GM23338 (cell line): ENCODE results near the gene MCTP1. TPM values are rescaled to one million over a fixed set of nuclear protein-coding genes. Genes with fewer than 3 reads are reported as not detected.

ENCODE experiments used
- ATAC-seq: fragments of 200-7000 bp; cut with Tn5 transposase; 3 replicates; pipeline ENCODE4 v1.9.1; 2020
- DNase-seq: peaks from one replicate; pipeline ENCODE4 v3.0.0-alpha.2; 2015; ENCODE audit warnings: low spot score
- H2AFZ ChIP-seq: fragments of 200-600 bp; sonication (generic); 2 replicates; pipeline ENCODE4 v1.8.0; 2016; ENCODE audit warnings: antibody characterized with exemption, mild to moderate bottlenecking, moderate library complexity
- H3F3A ChIP-seq: fragments of 200-600 bp; sonication (generic); replicated peaks from 2 replicates; pipeline ENCODE4 v1.8.0; 2017; ENCODE audit warnings: antibody characterized with exemption, mixed run types, low read depth
- H3K27ac ChIP-seq: fragments of 200-600 bp; sonication (generic); 2 replicates; pipeline ENCODE4 v1.6.1; 2016; ENCODE audit warnings: low read depth
- H3K27me3 ChIP-seq: fragments of 200-600 bp; sonication (generic); 2 replicates; pipeline ENCODE4 v1.8.0; 2016; ENCODE audit warnings: mild to moderate bottlenecking, mixed run types, moderate library complexity; ENCODE audit not compliant: insufficient read depth
- H3K36me3 ChIP-seq: fragments of 200-600 bp; sonication (generic); 2 replicates; pipeline ENCODE4 v1.8.0; 2016; ENCODE audit warnings: mild to moderate bottlenecking; ENCODE audit not compliant: insufficient read depth
- H3K4me1 ChIP-seq: fragments of 200-600 bp; sonication (generic); 2 replicates; pipeline ENCODE4 v1.8.0; 2016; ENCODE audit warnings: mild to moderate bottlenecking, moderate library complexity; ENCODE audit not compliant: insufficient read depth
- H3K4me2 ChIP-seq: fragments of 200-600 bp; sonication (generic); 2 replicates; pipeline ENCODE4 v1.7.1; 2017; ENCODE audit warnings: mixed run types
- H3K4me3 ChIP-seq: fragments of 200-600 bp; sonication (generic); 2 replicates; pipeline ENCODE4 v1.6.1; 2016; ENCODE audit warnings: mixed run types
- H3K79me2 ChIP-seq: fragments of 200-600 bp; sonication (generic); replicated peaks from 2 replicates; pipeline ENCODE4 v1.8.0; 2017; ENCODE audit warnings: mild to moderate bottlenecking; ENCODE audit not compliant: insufficient read depth
- H3K9me2 ChIP-seq: fragments of 200-600 bp; sonication (generic); 2 replicates; pipeline ENCODE4 v1.8.0; 2017; ENCODE audit not compliant: insufficient read depth
- H4K20me1 ChIP-seq: fragments of 200-600 bp; sonication (generic); replicated peaks from 2 replicates; pipeline ENCODE4 v1.8.0; 2017; ENCODE audit warnings: mild to moderate bottlenecking; ENCODE audit not compliant: insufficient read depth
- H3K27ac Mint-ChIP-seq: 2 replicates; pipeline ENCODE4 v1.8.0; 2020; ENCODE audit warnings: inconsistent platforms, mild to moderate bottlenecking, moderate library complexity, mixed read lengths
- H3K27me3 Mint-ChIP-seq: 3 replicates; pipeline ENCODE4 v1.8.0; 2022; ENCODE audit warnings: low read depth, mild to moderate bottlenecking, moderate library complexity, mixed read lengths, inconsistent platforms; ENCODE audit not compliant: insufficient read depth, poor library complexity
- H3K36me3 Mint-ChIP-seq: 3 replicates; pipeline ENCODE4 v1.8.0; 2021; ENCODE audit warnings: low read depth, mild to moderate bottlenecking, inconsistent platforms, moderate library complexity, mixed read lengths
- H3K4me1 Mint-ChIP-seq: 3 replicates; pipeline ENCODE4 v1.8.0; 2020; ENCODE audit warnings: mild to moderate bottlenecking, inconsistent platforms, mixed read lengths
- H3K4me3 Mint-ChIP-seq: 3 replicates; pipeline ENCODE4 v1.8.0; 2021; ENCODE audit warnings: moderate library complexity, mild to moderate bottlenecking, inconsistent platforms, mixed read lengths
- H3K9me3 Mint-ChIP-seq: 3 replicates; pipeline ENCODE4 v1.8.0; 2020; ENCODE audit warnings: moderate library complexity, mild to moderate bottlenecking, inconsistent platforms, mixed read lengths
- CREB1 ChIP-seq: fragments of 250-450 bp; sonication (Bioruptor Pico); IDR thresholded peaks from 2 replicates; pipeline ENCODE4 v1.5.0; 2020; ENCODE audit warnings: low read depth, mild to moderate bottlenecking, moderate library complexity
- CTCF ChIP-seq, 2 experiments: fragments of 200-600 bp in 1 of 2; sonication (generic) in 1 of 2; conservative IDR thresholded peaks; 2 replicates each; pipeline versions ENCODE4 v1.5.1 to v1.6.1; 2016 to 2017; ENCODE audit warnings: antibody characterized with exemption in 2 of 2, low read depth in 2 of 2, mild to moderate bottlenecking in 2 of 2, moderate library complexity in 1 of 2
- EZH2 ChIP-seq: fragments of 200-600 bp; sonication (generic); IDR thresholded peaks from one replicate; pipeline ENCODE4 v1.8.0; 2017; ENCODE audit warnings: antibody characterized with exemption, mild to moderate bottlenecking, low read depth; ENCODE audit not compliant: unreplicated experiment
- EZH2phosphoT487 ChIP-seq: fragments of 200-600 bp; sonication (generic); IDR thresholded peaks from one replicate; pipeline ENCODE4 v1.8.1; 2018; ENCODE audit warnings: antibody characterized with exemption; ENCODE audit not compliant: unreplicated experiment
- JUNB ChIP-seq: IDR thresholded peaks from one replicate; pipeline ENCODE4 v1.6.1; 2016; ENCODE audit warnings: antibody characterized with exemption; ENCODE audit not compliant: unreplicated experiment
- NANOG ChIP-seq: IDR thresholded peaks from 2 replicates; pipeline ENCODE4 v1.6.1; 2016; ENCODE audit warnings: antibody characterized with exemption, borderline replicate concordance
- POLR2AphosphoS5 ChIP-seq: IDR thresholded peaks from 2 replicates; pipeline ENCODE4 v1.6.1; 2016; ENCODE audit warnings: antibody characterized with exemption, low read depth
- REST ChIP-seq: IDR thresholded peaks from one replicate; pipeline ENCODE4 v1.6.1; 2018; ENCODE audit warnings: antibody characterized with exemption; ENCODE audit not compliant: unreplicated experiment
- STAT1 ChIP-seq: IDR thresholded peaks from one replicate; pipeline ENCODE4 v1.6.1; 2016; ENCODE audit warnings: antibody characterized with exemption; ENCODE audit not compliant: unreplicated experiment
- ZNF114 ChIP-seq: fragments of 250-450 bp; sonication (Bioruptor Pico); IDR thresholded peaks from 2 replicates; pipeline ENCODE4 v1.5.0; 2020; ENCODE audit warnings: mild to moderate bottlenecking, moderate library complexity
- ZNF331 ChIP-seq: fragments of 250-450 bp; sonication (Bioruptor Pico); IDR thresholded peaks from 2 replicates; pipeline ENCODE4 v1.5.0; 2020; ENCODE audit warnings: low read depth, mild to moderate bottlenecking, moderate library complexity
- polyA plus RNA-seq: library from polyadenylated mRNA; unstranded; fragments of >200 nt; fragmentation: Nextera tagmentation; extraction: Ambion mirVana; gene quantifications from 2 replicates; pipeline ENCODE4 v1.2.1, GENCODE V29; 2016
- total RNA-seq: library from RNA; depleted of rRNA; stranded (reverse); fragments of >200 nt; shearing (Covaris generic); gene quantifications from 2 replicates; pipeline ENCODE4 v1.2.3, GENCODE V29; 2014

MCTP1 gene
- total and polyA plus RNA-seq, 2 experiments from 2014 or later: 3.7 to 4.2 TPM

GRCh38 chr5:95066048-95066447 lies 218.8 kb downstream of the MCTP1 start:
- H3K27me3 Mint-ChIP-seq: peaks cover 2% of the 10 kb centered on the region

GRCh38 chr5:95063492-95063891 lies 221.4 kb downstream of the MCTP1 start:
- peak; percentile 65 for ATAC-seq
- no peaks in the 10 kb centered on the region for H3K27me3 Mint-ChIP-seq
- no peaks in the 10 kb centered on the region for H3K9me3 Mint-ChIP-seq
- H3K27ac Mint-ChIP-seq: no peak overlapping the region
- no peak for DNase-seq
- no peak overlapping the region for H3K27ac ChIP-seq
- no peak overlapping the region for H2AFZ ChIP-seq
- H3K79me2 ChIP-seq: no peaks in the 10 kb centered on the region
- no peaks in the 10 kb centered on the region for H3K36me3 ChIP-seq
- H3K27me3 ChIP-seq: no peaks in the 10 kb centered on the region
- H3F3A ChIP-seq: no peaks in the 10 kb centered on the region
- H3K4me1 ChIP-seq: no peaks in the 10 kb centered on the region
- H3K4me1 Mint-ChIP-seq: peaks cover under 1% of the 10 kb centered on the region
- TF ChIP-seq POLR2AphosphoS5 (no peak), CTCF (conservative IDR thresholded peaks at IDR 0.05; ENCODE audit: low read depth in 2 of 2) (no peak)
- no peak overlapping the region for H3K4me2 ChIP-seq
- no peaks in the 10 kb centered on the region for H4K20me1 ChIP-seq
- H3K9me2 ChIP-seq: no peaks in the 10 kb centered on the region
- no peak overlapping the region for H3K4me3 ChIP-seq
- H3K36me3 Mint-ChIP-seq: no peaks in the 10 kb centered on the region
- H3K4me3 Mint-ChIP-seq: no peak overlapping the region

More at GRCh38 chr5:95066048-95066447, 218.8 kb downstream of the MCTP1 start:
- Histone ChIP-seq H3F3A (no peaks in the 10 kb centered on the region), H3K27me3 (no peaks in the 10 kb centered on the region), H4K20me1 (no peaks in the 10 kb centered on the region), H3K9me2 (no peaks in the 10 kb centered on the region), H3K36me3 (no peaks in the 10 kb centered on the region), H3K27ac (no peak overlapping the region), H2AFZ (no peak overlapping the region), H3K4me3 (no peak overlapping the region), H3K4me1 (no peaks in the 10 kb centered on the region), H3K79me2 (no peaks in the 10 kb centered on the region), H3K4me2 (no peak overlapping the region)
- no peak overlapping the region for H3K27ac Mint-ChIP-seq
- H3K4me1 Mint-ChIP-seq: peaks cover 7% of the 10 kb centered on the region
- no peak overlapping the region for H3K4me3 Mint-ChIP-seq
- no peaks in the 10 kb centered on the region for H3K9me3 Mint-ChIP-seq
- TF ChIP-seq REST: no peak
- no peak for TF ChIP-seq EZH2phosphoT487
- no peak for TF ChIP-seq JUNB
- TF ChIP-seq EZH2: no peak
- TF ChIP-seq STAT1: no peak
- no peak for TF ChIP-seq POLR2AphosphoS5
- TF ChIP-seq ZNF331 (CRISPR knock-in tag): no peak
- TF ChIP-seq NANOG: no peak
- no peak for TF ChIP-seq ZNF114 (CRISPR knock-in tag)
- no peak for TF ChIP-seq CREB1 (CRISPR knock-in tag)
- DNase-seq (no peak), ATAC-seq (no peak)
- no peaks in the 10 kb centered on the region for H3K36me3 Mint-ChIP-seq
